ENCODE results near the gene RET.

Gene RET

GRCh38 chr10:43070121-43071085 lies 6.5 kb upstream of the RET start:
- no peaks in the 10 kb centered on the region for H3K4me1 ChIP-seq (ENCODE audit: control insufficient read depth, insufficient read depth, low read length)
- peaks cover 1 to 11% of the 10 kb centered on the region in 2 donors for H3K27me3 ChIP-seq (ENCODE audit: control insufficient read depth in 1 of 2, insufficient read depth in 2 of 2, low read length in 2 of 2)
- no peak overlapping the region for H3K4me3 ChIP-seq (ENCODE audit: low read length in 2 of 2)
- no peak overlapping the region for H3K9ac ChIP-seq (ENCODE audit: low read length in 2 of 2)
- no peaks in the 10 kb centered on the region for H3K36me3 ChIP-seq (ENCODE audit: control insufficient read depth in 2 of 2, insufficient read depth in 2 of 2, low read length in 2 of 2)
- no peak overlapping the region for H3K27ac ChIP-seq (ENCODE audit: low read length)
- H3K9me3 ChIP-seq (ENCODE audit: control insufficient read depth in 2 of 2, low read length in 2 of 2) = no peaks in the 10 kb centered on the region

- H3K4me3 ChIP-seq (ENCODE audit: low read length in 2 of 2) = no peak overlapping the region
- no peak overlapping the region for H3K9ac ChIP-seq (ENCODE audit: low read length in 2 of 2)
- H3K4me1 ChIP-seq (ENCODE audit: control insufficient read depth, insufficient read depth, low read length) = peaks cover 2% of the 10 kb centered on the region
- peaks cover 12 to 19% of the 10 kb centered on the region in 2 donors for H3K27me3 ChIP-seq (ENCODE audit: control insufficient read depth in 1 of 2, insufficient read depth in 2 of 2, low read length in 2 of 2)
- H3K27ac ChIP-seq (ENCODE audit: low read length) = no peak overlapping the region
- H3K36me3 ChIP-seq (ENCODE audit: control insufficient read depth in 2 of 2, insufficient read depth in 2 of 2, low read length in 2 of 2) = no peaks in the 10 kb centered on the region
- no peaks in the 10 kb centered on the region for H3K9me3 ChIP-seq (ENCODE audit: control insufficient read depth in 2 of 2, low read length in 2 of 2)
These were observed 4.8 kb upstream of the RET start for GRCh38 chr10:43071865-43072650.

- H3K4me3 ChIP-seq (ENCODE audit: low read length in 2 of 2) = no peak overlapping the region
- H3K4me1 ChIP-seq (ENCODE audit: control insufficient read depth, insufficient read depth, low read length) = peaks cover 6% of the 10 kb centered on the region
- H3K9ac ChIP-seq (ENCODE audit: low read length in 2 of 2) = no peak overlapping the region
- H3K27ac ChIP-seq (ENCODE audit: low read length) = no peak overlapping the region
- peaks cover 19 to 25% of the 10 kb centered on the region in 2 donors for H3K27me3 ChIP-seq (ENCODE audit: control insufficient read depth in 1 of 2, insufficient read depth in 2 of 2, low read length in 2 of 2)
- H3K9me3 ChIP-seq (ENCODE audit: control insufficient read depth in 2 of 2, low read length in 2 of 2) = no peaks in the 10 kb centered on the region
- no peaks in the 10 kb centered on the region for H3K36me3 ChIP-seq (ENCODE audit: control insufficient read depth in 2 of 2, insufficient read depth in 2 of 2, low read length in 2 of 2)
These were observed 3.7 kb upstream of the RET start for GRCh38 chr10:43073191-43073590.

GRCh38 chr10:43073721-43074120 lies 3.1 kb upstream of the RET start:
- Histone ChIP-seq H3K9ac (ENCODE audit: low read length in 2 of 2) (no peak overlapping the region), H3K27me3 (ENCODE audit: control insufficient read depth in 1 of 2, insufficient read depth in 2 of 2, low read length in 2 of 2) (peaks cover 24 to 30% of the 10 kb centered on the region in 2 donors), H3K36me3 (ENCODE audit: control insufficient read depth in 2 of 2, insufficient read depth in 2 of 2, low read length in 2 of 2) (no peaks in the 10 kb centered on the region), H3K27ac (ENCODE audit: low read length) (no peak overlapping the region), H3K4me3 (ENCODE audit: low read length in 2 of 2) (no peak overlapping the region), H3K4me1 (ENCODE audit: control insufficient read depth, insufficient read depth, low read length) (peaks cover 6% of the 10 kb centered on the region), H3K9me3 (ENCODE audit: control insufficient read depth in 2 of 2, low read length in 2 of 2) (no peaks in the 10 kb centered on the region)

GRCh38 chr10:43074409-43074808 lies 2.5 kb upstream of the RET start:
- Histone ChIP-seq H3K9ac (ENCODE audit: low read length in 2 of 2) (no peak overlapping the region), H3K27ac (ENCODE audit: low read length) (no peak overlapping the region), H3K27me3 (ENCODE audit: control insufficient read depth in 1 of 2, insufficient read depth in 2 of 2, low read length in 2 of 2) (peaks cover 30 to 35% of the 10 kb centered on the region in 2 donors), H3K4me3 (ENCODE audit: low read length in 2 of 2) (no peak overlapping the region), H3K9me3 (ENCODE audit: control insufficient read depth in 2 of 2, low read length in 2 of 2) (no peaks in the 10 kb centered on the region), H3K36me3 (ENCODE audit: control insufficient read depth in 2 of 2, insufficient read depth in 2 of 2, low read length in 2 of 2) (no peaks in the 10 kb centered on the region), H3K4me1 (ENCODE audit: control insufficient read depth, insufficient read depth, low read length) (peaks cover 6% of the 10 kb centered on the region)

- Histone ChIP-seq H3K36me3 (ENCODE audit: control insufficient read depth in 2 of 2, insufficient read depth in 2 of 2, low read length in 2 of 2) (no peaks in the 10 kb centered on the region), H3K9me3 (ENCODE audit: control insufficient read depth in 2 of 2, low read length in 2 of 2) (no peaks in the 10 kb centered on the region), H3K27ac (ENCODE audit: low read length) (no peak overlapping the region), H3K27me3 (ENCODE audit: control insufficient read depth in 1 of 2, insufficient read depth in 2 of 2, low read length in 2 of 2) (peaks cover 31 to 37% of the 10 kb centered on the region in 2 donors), H3K9ac (ENCODE audit: low read length in 2 of 2) (no peak overlapping the region), H3K4me3 (ENCODE audit: low read length in 2 of 2) (no peak overlapping the region), H3K4me1 (ENCODE audit: control insufficient read depth, insufficient read depth, low read length) (peaks cover 6% of the 10 kb centered on the region)
These were observed 1.9 kb upstream of the RET start for GRCh38 chr10:43074827-43075611.

GRCh38 chr10:43075612-43076003 lies 1.3 kb upstream of the RET start:
- no peak overlapping the region for H3K27ac ChIP-seq (ENCODE audit: low read length)
- H3K4me3 ChIP-seq (ENCODE audit: low read length in 2 of 2) = no peak overlapping the region
- H3K27me3 ChIP-seq (ENCODE audit: control insufficient read depth in 1 of 2, insufficient read depth in 2 of 2, low read length in 2 of 2) = peaks cover 31 to 39% of the 10 kb centered on the region in 2 donors

GRCh38 chr10:43076311-43076875 lies 476 bp upstream of the RET start:
- no peaks in the 10 kb centered on the region for H3K36me3 ChIP-seq (ENCODE audit: control insufficient read depth in 2 of 2, insufficient read depth in 2 of 2, low read length in 2 of 2)
- H3K9me3 ChIP-seq (ENCODE audit: control insufficient read depth in 2 of 2, low read length in 2 of 2) = no peaks in the 10 kb centered on the region
- H3K4me3 ChIP-seq (ENCODE audit: low read length in 2 of 2) = peak overlapping the region; percentile 11 to 55
- peaks cover 31 to 42% of the 10 kb centered on the region in 2 donors for H3K27me3 ChIP-seq (ENCODE audit: control insufficient read depth in 1 of 2, insufficient read depth in 2 of 2, low read length in 2 of 2)
- peaks cover 6% of the 10 kb centered on the region for H3K4me1 ChIP-seq (ENCODE audit: control insufficient read depth, insufficient read depth, low read length)
- H3K27ac ChIP-seq (ENCODE audit: low read length) = no peak overlapping the region
- no peak overlapping the region for H3K9ac ChIP-seq (ENCODE audit: low read length in 2 of 2)

More at GRCh38 chr10:43075612-43076003, 1.3 kb upstream of the RET start:
- no peaks in the 10 kb centered on the region for H3K36me3 ChIP-seq (ENCODE audit: control insufficient read depth in 2 of 2, insufficient read depth in 2 of 2, low read length in 2 of 2)
- peaks cover 6% of the 10 kb centered on the region for H3K4me1 ChIP-seq (ENCODE audit: control insufficient read depth, insufficient read depth, low read length)
- no peak overlapping the region for H3K9ac ChIP-seq (ENCODE audit: low read length in 2 of 2)
- no peaks in the 10 kb centered on the region for H3K9me3 ChIP-seq (ENCODE audit: control insufficient read depth in 2 of 2, low read length in 2 of 2)

GRCh38 chr10:43077421-43078171 lies 727 bp downstream of the RET start:
- H3K36me3 ChIP-seq (ENCODE audit: control insufficient read depth in 2 of 2, insufficient read depth in 2 of 2, low read length in 2 of 2) = no peaks in the 10 kb centered on the region
- peaks cover 31 to 44% of the 10 kb centered on the region in 2 donors for H3K27me3 ChIP-seq (ENCODE audit: control insufficient read depth in 1 of 2, insufficient read depth in 2 of 2, low read length in 2 of 2)
- H3K9me3 ChIP-seq (ENCODE audit: control insufficient read depth in 2 of 2, low read length in 2 of 2) = no peaks in the 10 kb centered on the region
- no peak overlapping the region for H3K27ac ChIP-seq (ENCODE audit: low read length)
- peaks cover 6% of the 10 kb centered on the region for H3K4me1 ChIP-seq (ENCODE audit: control insufficient read depth, insufficient read depth, low read length)
- no peak overlapping the region for H3K9ac ChIP-seq (ENCODE audit: low read length in 2 of 2)
- H3K4me3 ChIP-seq (ENCODE audit: low read length in 2 of 2) = peak overlapping the region; percentile 35 to 64

Measured in stomach smooth muscle (tissue), 2 donors.